IPS-NIHi7 (cell line): ENCODE results near the gene UBE2C.

Experiments used
- DNase-seq: peaks from one replicate; pipeline ENCODE4 v3.0.0; 2012; ENCODE audit warnings: mixed read lengths; ENCODE audit errors: extremely low spot score

Gene UBE2C

DNA sequence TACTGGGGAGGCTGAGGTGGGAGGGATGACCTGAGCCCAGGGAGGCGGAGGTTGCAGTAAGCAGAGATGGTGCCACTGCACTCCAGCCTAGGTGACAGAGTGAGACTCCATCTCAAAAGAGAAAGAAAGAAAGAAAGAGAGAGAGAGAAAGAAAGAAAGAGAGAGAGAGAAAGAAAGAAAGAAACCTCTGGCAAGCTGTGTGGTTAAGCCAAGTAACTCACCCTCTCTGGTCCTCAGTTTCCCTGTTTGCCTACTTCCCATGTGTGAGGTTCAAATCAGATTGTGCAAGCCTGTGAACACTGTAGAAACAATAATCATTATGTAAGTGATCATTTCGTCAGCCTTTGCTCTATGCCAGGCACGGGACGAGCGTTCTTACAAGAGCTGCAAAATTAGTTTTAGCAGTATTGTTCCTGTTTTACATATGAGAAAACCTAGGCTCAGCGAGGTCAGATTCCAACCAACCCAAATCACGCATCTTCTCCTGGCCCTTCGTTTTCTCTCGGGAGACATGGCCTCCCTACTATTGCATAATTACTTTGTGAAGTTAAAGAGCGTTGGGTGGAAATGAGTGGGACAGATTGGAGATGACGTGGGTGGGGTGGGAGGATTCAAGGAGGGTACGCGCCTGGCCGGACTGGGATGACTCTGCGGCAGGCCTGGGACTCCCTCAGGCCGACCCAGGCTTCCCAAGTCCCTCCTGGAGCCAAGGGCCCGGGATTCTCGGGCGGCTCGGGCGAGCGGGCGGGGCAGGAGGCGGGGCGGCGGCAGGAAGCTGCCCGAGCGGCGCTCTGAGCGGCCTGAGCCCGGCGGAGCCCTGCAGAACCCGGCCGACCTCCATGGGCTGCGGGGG, 20.8 kb downstream of the UBE2C start, which contains the start of gene SNX21:
TSS of gene SNX21 (plus strand) at position 770 of the 853 bp plus-strand sequence. CDS start 121 bp downstream, outside the sequence.
- DNase-seq, result peak; percentile 90

DNA sequence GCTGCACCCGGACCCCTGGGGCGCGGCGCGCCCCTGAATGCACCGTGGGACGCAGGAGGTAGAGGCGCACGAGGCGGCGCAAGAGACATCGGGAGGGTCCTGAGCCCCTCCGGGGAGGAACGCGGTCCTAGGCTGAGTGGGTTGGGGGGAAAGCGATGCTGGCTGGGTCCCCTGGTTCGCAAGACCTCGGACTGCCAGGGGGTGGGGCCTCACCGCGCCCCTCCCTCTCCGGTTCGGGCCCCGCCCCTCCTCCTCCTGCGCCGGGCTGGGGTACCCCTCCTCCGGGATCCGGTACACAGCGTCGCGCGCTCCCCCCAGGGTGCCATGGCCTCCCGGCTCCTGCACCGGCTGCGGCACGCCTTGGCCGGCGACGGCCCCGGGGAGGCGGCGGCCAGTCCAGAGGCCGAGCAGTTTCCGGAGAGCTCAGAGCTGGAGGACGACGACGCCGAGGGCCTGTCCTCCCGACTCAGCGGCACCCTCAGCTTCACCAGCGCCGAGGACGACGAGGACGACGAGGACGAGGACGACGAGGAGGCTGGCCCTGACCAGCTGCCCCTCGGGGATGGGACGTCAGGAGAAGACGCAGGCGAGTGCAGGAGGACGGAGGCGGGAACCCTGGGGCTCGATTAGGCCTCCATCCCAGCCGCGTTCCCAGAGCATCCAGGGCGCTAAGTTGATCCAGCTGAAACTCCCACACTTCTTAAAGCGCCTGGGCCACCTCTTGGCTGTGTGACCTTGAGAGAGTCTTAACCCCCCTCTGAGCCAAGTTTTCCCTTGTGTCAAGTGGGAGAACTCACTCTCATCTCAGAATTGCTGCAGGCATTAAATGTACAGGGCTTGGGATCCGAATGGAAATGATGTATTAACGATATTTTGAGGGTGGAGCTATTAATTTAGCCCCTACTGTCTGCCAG, 21.7 kb downstream of the UBE2C start:
- peak; percentile 94 for DNase-seq

DNA sequence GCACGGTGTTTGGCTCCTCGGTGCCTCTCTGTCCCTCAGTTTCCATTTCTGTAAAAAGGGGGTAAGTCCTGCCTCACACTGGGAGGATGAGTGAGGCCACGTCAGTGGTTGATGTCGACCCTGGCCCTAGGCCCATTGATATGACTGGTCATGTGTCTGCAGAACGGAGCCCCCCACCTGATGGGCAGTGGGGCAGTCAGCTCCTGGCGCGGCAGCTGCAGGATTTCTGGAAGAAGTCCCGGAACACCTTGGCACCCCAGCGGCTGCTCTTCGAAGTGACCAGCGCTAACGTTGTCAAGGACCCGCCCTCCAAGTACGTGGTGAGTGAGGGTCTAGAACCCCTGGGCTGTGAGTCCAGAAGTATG, 22.3 kb downstream of the UBE2C start:
- DNase-seq, result no peak

DNA sequence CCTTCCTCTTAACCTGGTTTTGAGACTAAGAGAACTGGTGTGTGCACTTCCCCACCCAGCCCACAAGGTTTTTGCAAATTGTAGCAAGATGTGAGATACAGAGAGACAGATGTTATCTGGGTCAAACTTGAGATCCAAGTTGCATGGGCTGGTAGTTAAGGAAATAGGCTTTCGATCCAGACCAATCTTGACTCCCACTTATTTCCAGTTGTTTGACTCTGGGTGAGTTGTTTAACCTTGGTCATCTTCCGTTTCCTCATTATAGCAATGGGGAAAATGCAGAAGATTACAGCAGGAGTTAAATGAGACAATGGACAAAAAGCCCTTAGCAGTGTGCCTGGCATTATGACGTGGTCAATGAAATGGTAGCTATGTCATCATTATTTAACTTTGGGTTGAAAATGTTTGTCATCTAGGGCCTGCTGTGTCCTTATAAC, 22.9 kb downstream of the UBE2C start:
- DNase-seq, result no peak

DNA sequence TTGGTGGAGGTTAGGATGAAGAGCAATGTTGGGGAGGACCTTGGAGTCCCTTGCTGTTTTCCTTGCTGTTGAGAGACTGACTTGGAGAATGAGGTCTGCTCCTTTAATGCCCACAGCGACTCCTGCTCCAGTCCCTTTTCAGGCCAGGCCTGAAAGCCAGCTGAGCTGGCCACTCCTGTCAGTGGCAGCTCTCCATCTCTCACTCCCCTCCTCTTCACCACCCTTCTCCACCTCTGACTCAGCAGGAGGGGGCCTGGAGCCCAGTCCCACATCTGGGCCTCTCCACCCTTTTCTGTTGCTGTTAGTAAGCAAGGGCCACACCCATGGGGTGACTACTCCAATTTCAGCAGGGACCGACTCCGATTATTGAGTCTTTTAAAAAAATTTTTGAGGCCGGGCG, 23.4 kb downstream of the UBE2C start:
- no peak for DNase-seq

DNA sequence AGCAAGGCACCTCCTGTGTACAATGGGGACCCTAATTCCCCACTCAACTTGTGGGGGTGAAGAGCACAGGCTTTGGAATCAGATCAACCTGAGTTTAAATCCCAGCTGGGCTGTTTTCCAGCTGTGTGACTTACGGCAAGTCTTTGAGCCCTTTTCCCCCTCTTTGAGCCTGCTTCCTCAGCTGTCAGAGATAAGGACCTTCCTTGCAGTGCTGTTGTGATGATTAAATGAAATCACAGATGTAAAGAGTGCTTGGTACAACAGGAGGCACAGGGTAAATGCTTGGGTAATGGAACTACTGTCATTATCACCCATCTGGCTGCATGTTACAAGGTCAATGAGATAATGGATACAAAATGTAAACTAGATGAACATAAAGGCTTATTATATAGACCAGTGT, 24.4 kb downstream of the UBE2C start:
- no peak for DNase-seq

DNA sequence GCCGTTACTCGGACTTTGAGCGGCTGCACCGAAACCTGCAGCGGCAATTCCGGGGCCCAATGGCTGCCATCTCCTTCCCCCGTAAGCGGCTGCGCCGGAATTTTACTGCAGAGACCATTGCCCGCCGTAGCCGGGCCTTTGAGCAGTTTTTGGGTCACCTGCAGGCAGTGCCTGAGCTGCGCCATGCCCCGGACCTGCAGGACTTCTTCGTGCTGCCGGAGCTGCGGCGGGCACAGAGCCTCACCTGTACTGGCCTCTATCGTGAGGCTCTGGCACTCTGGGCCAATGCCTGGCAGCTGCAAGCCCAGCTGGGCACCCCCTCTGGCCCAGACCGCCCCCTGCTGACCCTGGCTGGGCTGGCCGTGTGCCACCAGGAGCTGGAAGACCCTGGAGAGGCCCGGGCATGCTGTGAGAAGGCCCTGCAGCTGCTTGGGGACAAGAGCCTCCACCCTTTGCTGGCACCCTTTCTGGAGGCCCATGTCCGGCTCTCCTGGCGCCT, 28.3 kb downstream of the UBE2C start:
- DNase-seq, result no peak

DNA sequence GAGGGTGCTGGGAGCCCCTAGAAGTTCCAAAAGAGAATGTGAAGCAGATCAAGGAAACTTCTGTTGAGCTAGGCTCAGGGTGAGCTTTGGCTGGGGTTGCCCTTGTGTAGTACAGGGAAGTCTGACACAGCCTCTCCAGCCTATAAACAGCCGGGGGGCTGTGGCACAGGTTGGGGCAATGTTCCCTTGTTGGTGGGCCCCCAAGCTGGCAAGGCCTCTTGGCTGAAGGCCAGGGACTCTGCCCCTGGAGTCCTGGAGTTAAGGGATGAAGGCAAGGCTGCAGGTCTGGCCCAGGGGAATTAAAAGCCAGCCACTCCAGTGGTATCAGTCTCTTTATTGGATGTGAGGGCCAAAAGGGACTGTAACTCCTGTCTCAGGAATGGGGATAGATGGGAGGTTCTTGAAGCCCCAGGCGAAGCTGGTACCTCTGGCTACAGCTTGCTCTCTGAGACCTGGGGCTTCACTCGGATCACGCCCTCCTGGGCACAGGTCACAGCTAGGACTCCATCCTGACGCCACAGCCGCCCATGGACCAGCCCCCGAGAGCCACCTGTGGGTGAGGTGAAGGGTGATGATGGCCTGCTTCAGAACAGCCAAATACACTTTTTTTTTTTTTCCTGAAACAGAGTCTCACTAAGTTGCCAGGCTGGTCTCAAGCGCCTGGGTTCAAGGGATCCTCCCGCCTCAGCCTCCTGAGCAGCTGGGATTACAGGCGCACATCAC, 29.1 kb downstream of the UBE2C start:
- no peak for DNase-seq

DNA sequence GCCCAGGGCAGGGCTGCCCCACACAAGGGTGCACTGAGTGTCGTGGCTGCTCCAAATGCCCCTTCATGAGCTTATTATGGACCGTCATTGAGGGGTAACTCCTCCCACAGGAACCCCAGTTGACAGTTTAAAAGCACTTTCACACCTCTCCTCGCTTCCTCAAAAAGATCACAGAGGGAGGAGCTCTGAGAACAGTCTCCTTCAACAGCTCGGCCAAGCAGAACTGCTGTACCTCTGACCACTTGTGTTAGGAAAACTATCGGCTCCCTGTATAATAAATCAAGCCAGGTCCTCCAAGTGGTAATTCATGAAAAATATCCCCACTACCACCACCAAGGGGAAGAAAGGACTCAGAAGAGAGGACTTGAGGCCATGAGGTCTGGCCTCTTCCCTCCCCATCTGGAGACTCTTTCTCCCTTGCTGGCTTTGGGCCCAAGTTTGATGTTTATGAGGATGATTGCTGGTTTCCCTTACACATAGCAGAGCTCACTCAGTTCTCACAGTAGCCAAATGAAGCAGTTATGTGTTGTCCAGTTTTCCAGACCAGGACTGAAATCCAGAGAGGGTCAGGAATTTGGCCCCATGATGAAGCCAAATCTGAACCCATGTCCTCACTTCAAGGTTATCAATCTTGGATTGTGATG, 29.8 kb downstream of the UBE2C start:
- no peak for DNase-seq

DNA sequence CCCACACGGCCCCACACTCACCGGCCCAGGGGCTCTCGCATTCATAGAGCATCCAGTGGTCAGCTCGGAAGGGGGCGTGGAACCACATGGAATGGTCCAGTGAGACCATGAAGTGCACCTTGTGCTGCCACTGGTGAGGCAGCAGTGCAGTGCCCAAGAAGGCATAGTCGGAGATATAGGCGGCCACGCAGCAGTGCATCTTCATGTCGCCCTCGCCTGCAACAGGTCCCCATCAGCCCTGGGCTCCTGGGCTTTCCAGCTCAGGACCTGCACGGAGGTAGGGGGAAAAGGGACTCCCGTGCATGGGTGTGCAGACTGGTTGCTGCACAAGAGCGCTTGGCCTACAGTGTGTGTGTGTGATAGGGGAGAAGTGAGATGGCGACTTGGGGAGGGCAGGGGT, 31.1 kb downstream of the UBE2C start:
- DNase-seq, result no peak

DNA sequence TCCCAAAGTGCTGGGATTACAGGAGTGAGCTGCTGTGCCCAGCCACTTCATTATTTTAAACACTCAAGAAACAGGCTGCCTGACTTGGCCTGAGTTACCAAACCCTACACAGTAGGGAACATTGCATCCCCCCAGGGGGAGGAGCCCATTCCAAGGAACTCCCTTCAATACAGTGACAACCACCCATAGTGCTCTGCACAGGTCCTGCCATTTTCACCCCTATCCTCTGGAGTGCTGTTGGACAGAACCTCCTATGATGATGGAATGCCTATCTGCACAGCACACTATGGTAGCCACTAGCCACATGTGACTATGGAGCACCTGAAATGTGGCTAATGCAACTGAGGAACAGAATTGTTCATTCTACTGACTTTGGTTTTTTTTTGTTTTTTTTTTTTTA, 33.0 kb downstream of the UBE2C start:
- DNase-seq, result no peak

DNA sequence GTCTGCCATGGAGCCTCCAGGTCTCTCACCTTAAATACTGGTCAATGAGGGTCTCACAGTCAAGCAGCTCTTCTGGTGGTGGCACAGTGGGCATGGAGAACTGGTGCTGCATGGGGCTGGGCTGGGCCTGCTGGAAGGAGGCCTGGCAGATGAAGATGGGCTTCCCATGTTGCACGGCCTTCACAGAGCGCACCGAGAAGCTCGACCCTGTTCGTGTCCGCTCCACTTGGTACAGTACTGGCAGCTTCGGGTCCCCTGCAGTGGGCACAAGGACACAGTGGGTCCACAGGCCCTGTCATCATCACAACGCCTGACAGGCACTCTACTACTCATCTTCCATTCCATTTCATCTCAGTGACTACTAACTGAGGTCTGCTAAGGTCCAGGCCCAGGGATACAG, 36.0 kb downstream of the UBE2C start:
- no peak for DNase-seq

DNA sequence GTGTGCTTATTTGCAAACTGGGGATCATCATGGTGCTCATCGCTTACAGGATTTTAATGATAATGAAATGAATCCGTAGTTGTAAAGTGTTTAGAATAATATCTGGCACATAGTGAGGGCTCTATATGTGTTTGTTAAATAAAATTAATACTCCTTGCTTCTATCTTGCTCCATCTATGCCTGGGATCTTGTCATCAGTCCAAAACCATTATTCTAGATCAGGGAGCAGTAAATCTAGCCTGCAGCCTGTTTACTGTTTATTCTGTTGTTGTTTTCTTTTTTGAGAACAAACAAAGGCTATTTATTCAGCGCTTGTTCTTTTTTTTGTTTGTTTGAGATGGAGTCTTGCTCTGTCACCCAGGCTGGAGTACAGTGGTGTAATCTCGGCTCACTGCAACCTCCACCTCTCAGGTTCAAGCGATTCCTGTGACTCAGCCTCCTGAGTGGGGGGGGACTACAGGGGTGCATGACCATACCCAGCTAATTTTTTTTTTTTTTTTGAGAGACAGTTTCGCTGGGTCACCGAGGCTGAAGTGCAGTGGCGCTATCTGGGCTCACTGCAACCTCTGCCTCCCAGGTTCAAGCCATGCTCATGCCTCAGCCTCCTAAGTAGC, 36.6 kb downstream of the UBE2C start:
- no peak for DNase-seq

DNA sequence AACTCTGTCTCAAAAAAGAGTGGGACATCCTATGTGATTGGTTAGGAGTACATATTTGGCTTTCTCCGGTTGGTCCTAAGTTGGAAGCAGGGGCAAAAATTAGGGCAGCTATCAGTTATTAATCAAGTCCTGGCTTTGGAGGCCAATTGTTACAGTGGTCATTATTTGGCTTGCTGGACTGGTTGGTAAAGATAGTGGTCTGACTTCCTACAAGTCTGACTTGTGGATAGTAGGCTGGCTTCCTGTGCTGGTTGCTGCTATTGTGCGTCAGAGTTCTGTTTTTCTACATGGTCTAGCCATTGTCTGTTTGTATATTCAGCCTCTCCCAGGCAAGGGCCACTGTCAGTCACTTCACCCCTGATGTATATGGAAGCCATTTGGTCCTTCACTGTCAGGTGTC, 37.8 kb downstream of the UBE2C start:
- no peak for DNase-seq

DNA sequence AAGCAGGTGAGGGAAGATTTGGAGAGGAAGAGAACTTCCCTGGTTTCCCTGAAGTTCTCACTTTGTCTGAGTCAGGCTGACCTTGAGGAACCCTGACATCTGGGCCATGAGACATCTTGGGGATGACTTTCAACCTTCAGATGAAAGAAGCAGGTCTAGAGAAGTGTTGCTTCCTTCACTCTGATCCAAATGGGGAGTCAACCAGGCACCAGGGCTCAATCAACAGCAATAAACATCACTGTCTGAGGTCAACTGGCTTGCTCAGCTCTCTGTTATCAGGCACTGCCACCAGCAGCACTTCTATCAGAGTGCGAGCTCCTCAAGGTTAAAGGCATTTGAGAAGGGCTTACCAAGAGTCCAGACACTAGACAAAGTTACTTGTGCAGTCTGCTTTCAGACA, 38.5 kb downstream of the UBE2C start:
- DNase-seq, result no peak

DNA sequence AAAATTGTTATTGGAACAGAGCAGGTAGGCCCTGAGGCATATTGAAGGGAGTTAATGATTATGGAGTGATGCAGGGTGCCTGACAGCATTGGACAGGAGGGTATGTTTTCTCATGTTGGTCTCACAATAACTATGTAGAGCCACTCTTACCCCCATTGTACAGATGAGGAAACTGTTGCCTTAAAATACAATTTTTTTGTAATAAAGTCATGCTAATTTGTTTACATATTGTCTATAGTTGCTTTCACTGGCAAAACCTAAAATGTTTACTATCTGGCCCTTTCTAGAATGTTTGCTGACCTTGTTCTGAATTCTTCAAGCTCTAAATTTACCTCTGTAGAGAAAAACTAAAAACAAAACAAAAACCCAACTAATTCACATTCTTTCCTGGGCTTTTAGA, 39.1 kb downstream of the UBE2C start:
- no peak for DNase-seq

DNA sequence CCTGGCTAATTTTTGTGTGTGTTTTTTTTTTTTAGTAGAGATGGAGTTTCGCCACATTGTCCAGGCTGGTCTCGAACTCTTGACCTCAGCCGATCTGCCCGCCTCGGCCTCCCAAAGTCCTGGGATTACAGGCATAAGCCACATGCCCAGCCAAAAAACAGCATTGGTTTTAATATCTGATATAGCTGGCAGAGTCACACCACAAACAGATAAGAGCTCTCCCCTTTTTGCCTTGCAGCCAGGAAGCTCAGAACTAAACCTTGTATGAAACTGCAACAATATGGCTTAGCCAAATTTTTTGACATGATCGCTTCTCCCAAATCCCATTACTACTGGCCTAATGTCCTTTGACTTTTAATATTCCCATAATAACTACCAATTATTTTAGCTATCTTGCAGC, 39.9 kb downstream of the UBE2C start:
- no peak for DNase-seq

DNA sequence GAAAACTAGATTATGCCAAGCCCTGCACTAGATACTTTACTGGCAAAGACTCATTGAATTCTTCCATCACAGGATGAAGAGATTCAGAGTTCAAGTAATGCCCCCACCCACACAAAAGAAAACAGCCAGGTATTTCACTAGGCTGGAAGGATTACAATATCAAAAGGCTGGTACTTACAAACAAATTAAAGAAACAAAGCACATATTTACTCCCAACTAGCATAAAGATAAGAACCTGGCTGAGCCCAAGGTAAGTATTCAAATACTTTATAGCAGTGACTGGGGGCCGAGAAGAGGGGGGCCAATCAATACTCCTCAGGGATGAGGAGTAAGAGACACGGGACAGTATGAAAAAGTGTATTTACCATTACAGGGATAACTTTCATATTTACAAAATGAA, 41.0 kb downstream of the UBE2C start:
- peak; percentile 48 for DNase-seq

DNA sequence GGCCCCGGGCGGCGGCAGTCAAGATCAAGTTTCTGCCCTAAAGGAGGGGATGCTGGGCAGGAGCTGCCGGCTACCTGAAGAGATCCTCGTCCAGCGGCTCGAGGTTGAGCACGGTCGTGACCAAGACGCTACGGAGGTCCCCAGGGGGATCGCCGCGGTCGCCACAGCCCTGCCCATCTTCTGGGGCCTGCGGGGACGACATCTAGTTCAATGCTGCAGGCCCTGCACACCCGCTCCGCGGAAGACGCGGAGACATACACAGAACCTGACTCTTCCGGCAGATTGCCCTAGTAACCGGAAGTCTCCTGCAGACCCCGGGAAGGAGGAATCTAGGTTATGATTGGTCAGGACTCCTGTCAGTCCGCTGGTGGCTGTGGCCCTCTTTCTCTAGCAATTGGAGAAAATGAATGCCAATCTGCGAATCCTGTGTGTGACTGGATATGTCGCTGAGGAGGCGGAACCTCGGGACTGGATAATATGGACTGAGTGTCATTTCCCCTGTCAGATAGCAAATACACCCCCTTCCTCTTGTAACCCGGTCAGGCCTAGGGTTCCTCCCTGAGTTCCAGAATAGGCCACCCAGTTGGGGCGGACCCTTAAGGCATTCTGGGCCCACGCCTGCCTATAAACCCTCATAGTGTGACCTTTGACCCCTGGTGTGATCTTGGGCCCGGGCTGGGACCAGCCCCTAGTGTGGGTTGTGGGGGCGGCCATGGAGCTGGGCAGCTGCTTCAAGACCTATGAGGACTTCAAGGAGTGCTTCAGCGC, 44.9 kb downstream of the UBE2C start, which contains the start of the genes ACOT8 and ZSWIM3:
TSS of gene ACOT8 (minus strand) at position 279 of the 768 bp plus-strand sequence. CDS start at position 202, 77 bp downstream.
TSS of gene ZSWIM3 (plus strand) at position 501 of the 768 bp plus-strand sequence. CDS start at position 713, 212 bp downstream.
- DNase-seq, result peak; percentile 99

DNA sequence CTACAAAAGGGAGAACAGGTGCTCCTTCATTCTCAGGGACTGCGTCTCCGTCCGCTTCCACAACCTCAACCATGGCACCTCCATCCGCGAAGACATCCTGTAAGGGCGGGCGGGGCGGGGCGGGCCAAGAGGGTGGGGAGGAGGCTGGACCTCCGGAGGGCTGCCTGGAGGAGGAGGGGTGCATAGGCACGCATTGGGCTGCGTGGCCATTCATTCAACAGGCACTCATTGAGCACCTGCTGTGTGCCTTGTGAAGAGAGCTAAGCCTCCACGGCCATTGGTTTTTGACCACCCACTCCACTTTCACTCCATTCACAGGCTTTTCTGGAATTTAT, 45.4 kb downstream of the UBE2C start:
- DNase-seq, result peak; percentile 80
